Measurements from ENCODE around the gene RNASE8. TPM values are rescaled to one million over a fixed set of nuclear protein-coding genes. Genes with fewer than 3 reads are reported as not detected.

RNASE8 gene
- total RNA-seq, 4 donors from 2014 or later, result not detected

- in situ Hi-C loops (cut with MboI; ENCODE audit: low pct_ligation_motif_present in 1 of 4, low pct_unique_long_range_greater_than_20kb in 1 of 4, low sequenced_read_pairs in 3 of 4), result no loop called here
- H3K4me1 ChIP-seq, result peaks cover 0 to 7% (median 4%) of the 10 kb centered on the region in 4 donors
These were observed 27.1 kb upstream of the RNASE8 start for GRCh38 chr14:21030531-21030930.

GRCh38 chr14:21032326-21033132 lies 25.1 kb upstream of the RNASE8 start:
- Histone ChIP-seq H3K9me3 (no peaks in the 10 kb centered on the region), H3K4me3 (no peak overlapping the region), H3K27me3 (no peaks in the 10 kb centered on the region), H3K4me1 (no peaks in the 10 kb centered on the region), H3K36me3 (no peaks in the 10 kb centered on the region), H3K27ac (no peak overlapping the region)
- WGBS, 2 donors (ENCODE audit: low coverage in 1 of 2), result 69 to 83% methylated on average over 2 to 5 of the region's 5 CpGs
- in situ Hi-C loops (cut with MboI; ENCODE audit: low pct_ligation_motif_present in 1 of 4, low pct_unique_long_range_greater_than_20kb in 1 of 4, low sequenced_read_pairs in 3 of 4), result no loop called here
- no peak for DNase-seq
- intact Hi-C loops (cut with DNase I; ENCODE audit: low total_unique reads), result no loop called here
- TF ChIP-seq POLR2A (IDR thresholded peaks at IDR 0.05) (no peak), EP300 (IDR thresholded peaks at IDR 0.05; ENCODE audit: low read depth) (no peak), POLR2AphosphoS5 (IDR thresholded peaks at IDR 0.05) (no peak), CTCF (IDR thresholded peaks at IDR 0.05) (no peak)

More at GRCh38 chr14:21030531-21030930, 27.1 kb upstream of the RNASE8 start:
- no peak for DNase-seq
- TF ChIP-seq EP300 (IDR thresholded peaks at IDR 0.05; ENCODE audit: low read depth) (no peak), POLR2AphosphoS5 (IDR thresholded peaks at IDR 0.05) (no peak), POLR2A (IDR thresholded peaks at IDR 0.05) (no peak), CTCF (IDR thresholded peaks at IDR 0.05) (no peak)
- Histone ChIP-seq H3K27ac (no peak overlapping the region), H3K4me3 (no peak overlapping the region), H3K27me3 (no peaks in the 10 kb centered on the region), H3K36me3 (no peaks in the 10 kb centered on the region), H3K9me3 (no peaks in the 10 kb centered on the region)
- WGBS, 2 donors (ENCODE audit: low coverage in 1 of 2), result 87% methylated on average over 12 of the region's 12 CpGs; no CpG with 5 or more reads in 1 of the 2 donors
- intact Hi-C loops (cut with DNase I; ENCODE audit: low total_unique reads), result no loop called here

GRCh38 chr14:21033133-21033698 lies 24.4 kb upstream of the RNASE8 start:
- in situ Hi-C loops (cut with MboI; ENCODE audit: low pct_ligation_motif_present in 1 of 4, low pct_unique_long_range_greater_than_20kb in 1 of 4, low sequenced_read_pairs in 3 of 4), result no loop called here
- DNase-seq, result no peak
- TF ChIP-seq POLR2AphosphoS5 (IDR thresholded peaks at IDR 0.05) (no peak), CTCF (IDR thresholded peaks at IDR 0.05) (no peak), EP300 (IDR thresholded peaks at IDR 0.05; ENCODE audit: low read depth) (no peak), POLR2A (IDR thresholded peaks at IDR 0.05) (no peak)
- Histone ChIP-seq H3K36me3 (no peaks in the 10 kb centered on the region), H3K4me3 (no peak overlapping the region), H3K27me3 (no peaks in the 10 kb centered on the region), H3K9me3 (no peaks in the 10 kb centered on the region), H3K27ac (no peak overlapping the region), H3K4me1 (peaks cover under 1 to 6% (median 2%) of the 10 kb centered on the region in 4 donors)
- WGBS, 2 donors (ENCODE audit: low coverage in 1 of 2), result 90 to 100% methylated on average over 2 to 4 of the region's 4 CpGs
- intact Hi-C loops (cut with DNase I; ENCODE audit: low total_unique reads), result no loop called here

- intact Hi-C loops (cut with DNase I; ENCODE audit: low total_unique reads) (no loop called here), in situ Hi-C loops (cut with MboI; ENCODE audit: low pct_ligation_motif_present in 1 of 4, low pct_unique_long_range_greater_than_20kb in 1 of 4, low sequenced_read_pairs in 3 of 4) (no loop called here)
- H3K27me3 ChIP-seq, result no peaks in the 10 kb centered on the region
- DNase-seq, result no peak
- peaks cover 15 to 18% (median 17%) of the 10 kb centered on the region in 4 donors for H3K4me1 ChIP-seq
- H3K4me3 ChIP-seq, result no peak within 1 kb of the TSS
- WGBS, 2 donors (ENCODE audit: low coverage in 1 of 2), result 71 to 78% methylated on average over 1 to 5 of the region's 5 CpGs
- TF ChIP-seq POLR2A (IDR thresholded peaks at IDR 0.05), result no peak
- no peak for TF ChIP-seq POLR2AphosphoS5 (IDR thresholded peaks at IDR 0.05)
- TF ChIP-seq CTCF (IDR thresholded peaks at IDR 0.05), result no peak
- no peak for TF ChIP-seq EP300 (IDR thresholded peaks at IDR 0.05; ENCODE audit: low read depth)
- H3K27ac ChIP-seq, result no peak within 1 kb of the TSS
- no peaks in the 10 kb centered on the region for H3K9me3 ChIP-seq
- no peaks in the 10 kb centered on the region for H3K36me3 ChIP-seq
These were observed 22.9 kb upstream of the RNASE8 start, which contains the start of gene RNASE13 for GRCh38 chr14:21034707-21035106. TSS of gene RNASE13 (minus strand) at chr14:21034807. CDS start at chr14:21034288, 519 bp downstream.
